DND-41 (cell line): Measurements from ENCODE around the gene PNLDC1.

Experiments used
- CTCF ChIP-seq: IDR thresholded peaks from 2 replicates; pipeline ENCODE4 v1.5.1; 2012; ENCODE audit warnings: borderline replicate concordance, low read length, moderate library complexity, mild to moderate bottlenecking; ENCODE audit not compliant: poor library complexity, severe bottlenecking; ENCODE audit errors: extremely low read depth
- EZH2 ChIP-seq: IDR thresholded peaks from 3 replicates; pipeline ENCODE4 v1.6.1; 2012; ENCODE audit warnings: borderline replicate concordance, low read depth, mild to moderate bottlenecking, moderate library complexity, low read length, inconsistent platforms; ENCODE audit not compliant: severe bottlenecking

DNA sequence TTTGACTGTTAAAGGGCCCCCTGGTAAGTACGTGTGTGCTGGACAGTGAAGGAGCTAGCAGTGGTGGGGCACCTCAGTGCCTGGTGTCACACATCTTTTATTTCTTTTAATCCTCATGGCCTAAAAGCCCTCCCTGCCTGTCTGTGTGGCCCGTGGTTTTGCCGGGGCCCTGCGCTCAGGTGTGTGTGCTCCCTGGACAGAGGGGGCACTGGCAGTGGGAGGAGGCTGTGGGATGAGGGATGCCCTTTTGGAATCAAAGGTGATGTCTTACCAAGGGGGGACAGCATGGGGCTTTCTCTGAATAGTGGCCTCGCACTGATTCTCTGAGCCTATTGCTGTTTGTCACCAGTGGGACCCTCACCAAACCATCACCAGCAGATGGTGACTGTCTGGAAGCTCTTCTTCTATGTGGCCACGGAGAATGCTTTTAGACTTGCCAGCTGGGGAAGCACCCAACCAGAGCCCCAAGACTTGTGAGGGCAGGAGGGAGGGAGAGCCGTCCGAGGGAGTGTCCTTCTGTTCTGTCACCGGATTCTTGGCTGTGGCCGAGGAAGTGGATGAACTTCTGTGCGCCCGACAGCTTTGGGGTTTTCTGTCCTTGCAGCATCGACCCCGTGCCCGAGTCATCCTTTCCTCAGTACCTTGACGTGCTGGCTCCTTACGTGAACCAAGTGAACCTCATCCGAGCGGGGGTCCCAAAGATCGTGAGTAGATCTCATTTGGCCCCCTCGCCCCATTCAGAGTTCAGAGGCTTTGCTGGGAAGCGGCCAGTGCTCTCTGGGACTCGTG lies 18.1 kb downstream of the PNLDC1 start:
- TF ChIP-seq CTCF (no peak), EZH2 (no peak)
